ENCODE measurements around the gene MRPL43. TPM values are rescaled to one million over a fixed set of nuclear protein-coding genes. Genes with fewer than 3 reads are reported as not detected.

Gene MRPL43
- total and polyA plus RNA-seq, 4 donors: 30.5 to 76.0 (median 57.8) TPM

GRCh38 chr10:100980711-100981110, 6.6 kb downstream of the MRPL43 start:
- H3K27ac ChIP-seq (ENCODE audit: low read depth in 1 of 2, low read length in 2 of 2): no peak overlapping the region
- TF ChIP-seq TAF1 (conservative IDR thresholded peaks at IDR 0.05) (no peak), HNF4A (conservative IDR thresholded peaks at IDR 0.05) (no peak), FOXA1 (IDR thresholded peaks at IDR 0.05) (no peak), MAX (IDR thresholded peaks at IDR 0.05) (no peak)
- no peak for DNase-seq (ENCODE audit: low spot score)
- 97% methylated on average over 7 of the region's 7 CpGs for WGBS
- no peaks in the 10 kb centered on the region for H3K27me3 ChIP-seq (ENCODE audit: control insufficient read depth in 4 of 4, insufficient read depth in 4 of 4, low read length in 3 of 4)
- H3K36me3 ChIP-seq (ENCODE audit: control insufficient read depth in 4 of 4, insufficient read depth in 3 of 4, low read depth in 1 of 4, low read length in 3 of 4): peaks cover 6 to 55% (median 27%) of the 10 kb centered on the region in 4 donors
- no peak overlapping the region for H3K9ac ChIP-seq (ENCODE audit: low read depth in 1 of 2, low read length in 2 of 2)
- peaks cover 0 to 8% (median 5%) of the 10 kb centered on the region in 4 donors for H3K4me1 ChIP-seq (ENCODE audit: control insufficient read depth in 4 of 4, insufficient read depth in 4 of 4, low read length in 3 of 4)
- no peaks in the 10 kb centered on the region for H3K9me3 ChIP-seq (ENCODE audit: control insufficient read depth in 4 of 4, low read length in 3 of 4)
- H3K4me3 ChIP-seq (ENCODE audit: low read depth in 1 of 3, low read length in 3 of 3): no peak overlapping the region

- Histone ChIP-seq H3K9me3 (ENCODE audit: control insufficient read depth in 4 of 4, low read length in 3 of 4) (no peaks in the 10 kb centered on the region), H3K4me3 (ENCODE audit: low read depth in 1 of 3, low read length in 3 of 3) (no peak overlapping the region), H3K27me3 (ENCODE audit: control insufficient read depth in 4 of 4, insufficient read depth in 4 of 4, low read length in 3 of 4) (no peaks in the 10 kb centered on the region), H3K27ac (ENCODE audit: low read depth in 1 of 2, low read length in 2 of 2) (no peak overlapping the region), H3K4me1 (ENCODE audit: control insufficient read depth in 4 of 4, insufficient read depth in 4 of 4, low read length in 3 of 4) (peaks cover 0 to 4% (median under 1%) of the 10 kb centered on the region in 4 donors), H3K36me3 (ENCODE audit: control insufficient read depth in 4 of 4, insufficient read depth in 3 of 4, low read depth in 1 of 4, low read length in 3 of 4) (peaks cover 6 to 55% (median 27%) of the 10 kb centered on the region in 4 donors), H3K9ac (ENCODE audit: low read depth in 1 of 2, low read length in 2 of 2) (no peak overlapping the region)
- TF ChIP-seq ZBTB33 (IDR thresholded peaks at IDR 0.05) (no peak), EGR1 (IDR thresholded peaks at IDR 0.05; ENCODE audit: low read depth in 2 of 2) (no peak), RAD21 (IDR thresholded peaks at IDR 0.05) (no peak), ATF3 (IDR thresholded peaks at IDR 0.05) (no peak), FOXA2 (IDR thresholded peaks at IDR 0.05) (no peak), GABPA (IDR thresholded peaks at IDR 0.05 in 1 of 2, conservative IDR thresholded peaks at IDR 0.05 in 1 of 2) (no peak), CTCF (IDR thresholded peaks at IDR 0.05; ENCODE audit: low read depth, low read length, missing input control) (no peak), HNF4G (IDR thresholded peaks at IDR 0.05) (no peak), MAX (IDR thresholded peaks at IDR 0.05) (no peak), HNF4A (conservative IDR thresholded peaks at IDR 0.05) (no peak), RXRA (IDR thresholded peaks at IDR 0.05) (no peak), REST (IDR thresholded peaks at IDR 0.05) (no peak), SP1 (IDR thresholded peaks at IDR 0.05) (no peak), JUND (IDR thresholded peaks at IDR 0.05) (no peak), FOXA1 (IDR thresholded peaks at IDR 0.05) (no peak), TAF1 (conservative IDR thresholded peaks at IDR 0.05) (no peak), YY1 (IDR thresholded peaks at IDR 0.05) (no peak), NR2F2 (IDR thresholded peaks at IDR 0.05) (no peak)
- no peak for DNase-seq (ENCODE audit: low spot score)
- 93% methylated on average over 2 of the region's 2 CpGs for WGBS
These were observed 7.0 kb downstream of the MRPL43 start for GRCh38 chr10:100980311-100980710.
